HepG2 (cell line): ENCODE results near the gene ZP2. TPM values are rescaled to one million over a fixed set of nuclear protein-coding genes. Genes with fewer than 3 reads are reported as not detected.

Source experiments
- IRF2 ChIP-seq: IDR thresholded peaks from 2 replicates; pipeline ENCODE4 v1.6.1; 2018; ENCODE audit warnings: missing genetic modification reagents, missing compliant biosample characterization
- KMT2A ChIP-seq: sonication (generic); formaldehyde crosslinking; IDR thresholded peaks from 2 replicates; pipeline ENCODE4 v1.4.0; 2020; ENCODE audit warnings: missing genetic modification reagents
- LCORL ChIP-seq, 2 experiments: fragments of 450-650 bp in 1 of 2; sonication (generic) in 1 of 2; formaldehyde crosslinking in 1 of 2; IDR thresholded peaks; 2 replicates each; pipeline versions ENCODE4 v1.5.0 to v1.6.1; 2017 to 2020; ENCODE audit warnings: antibody characterized with exemption in 1 of 2, missing genetic modification reagents in 1 of 2
- MAF1 ChIP-seq: sonication (generic); formaldehyde crosslinking; IDR thresholded peaks from 2 replicates; pipeline ENCODE4 v1.5.0; 2020; ENCODE audit warnings: missing genetic modification reagents, borderline replicate concordance
- MEIS1 ChIP-seq: sonication (generic); formaldehyde crosslinking; IDR thresholded peaks from 2 replicates; pipeline ENCODE4 v1.9.0; 2021; ENCODE audit warnings: mild to moderate bottlenecking, missing genetic modification reagents, moderate library complexity, borderline replicate concordance
- NFKB2 ChIP-seq: sonication (generic); formaldehyde crosslinking; IDR thresholded peaks from 2 replicates; pipeline ENCODE4 v1.4.0; 2020; ENCODE audit warnings: missing genetic modification reagents, borderline replicate concordance
- RBFOX2 ChIP-seq: fragments of 200-400 bp; formaldehyde crosslinking; IDR thresholded peaks from 2 replicates; pipeline ENCODE4 v1.6.1; 2017; ENCODE audit warnings: low read depth, mild to moderate bottlenecking, low read length
- SMAD9 ChIP-seq: sonication (generic); formaldehyde crosslinking; IDR thresholded peaks from 2 replicates; pipeline ENCODE4 v1.5.1; 2020; ENCODE audit warnings: mild to moderate bottlenecking, missing genetic modification reagents
- TBP ChIP-seq: sonication (generic); formaldehyde crosslinking; IDR thresholded peaks from 2 replicates; pipeline ENCODE4 v1.5.0; 2020; ENCODE audit warnings: missing genetic modification reagents
- ZBTB8A ChIP-seq: sonication (generic); formaldehyde crosslinking; IDR thresholded peaks from 2 replicates; pipeline ENCODE4 v1.4.0; 2020; ENCODE audit warnings: mild to moderate bottlenecking, low read depth, missing genetic modification reagents, borderline replicate concordance
- ZFP41 ChIP-seq: sonication (generic); formaldehyde crosslinking; IDR thresholded peaks from 2 replicates; pipeline ENCODE4 v1.4.0; 2020; ENCODE audit warnings: mild to moderate bottlenecking, missing genetic modification reagents, borderline replicate concordance
- ZNF263 ChIP-seq: sonication (generic); formaldehyde crosslinking; IDR thresholded peaks from 2 replicates; pipeline ENCODE4 v1.4.0; 2020; ENCODE audit warnings: missing genetic modification reagents
- ZNF44 ChIP-seq: sonication (generic); formaldehyde crosslinking; IDR thresholded peaks from 2 replicates; pipeline ENCODE4 v1.5.1; 2020; ENCODE audit warnings: mild to moderate bottlenecking, missing genetic modification reagents
- ZNF563 ChIP-seq: sonication (generic); formaldehyde crosslinking; IDR thresholded peaks from 2 replicates; pipeline ENCODE4 v1.8.0; 2022; ENCODE audit warnings: mild to moderate bottlenecking, moderate library complexity, missing genetic modification reagents
- ZNF572 ChIP-seq: sonication (generic); formaldehyde crosslinking; IDR thresholded peaks from 2 replicates; pipeline ENCODE4 v1.5.1; 2020; ENCODE audit warnings: mild to moderate bottlenecking, missing genetic modification reagents
- ZNF598 ChIP-seq: sonication (generic); formaldehyde crosslinking; IDR thresholded peaks from 2 replicates; pipeline ENCODE4 v1.5.1; 2020; ENCODE audit warnings: mild to moderate bottlenecking, missing genetic modification reagents, borderline replicate concordance
- ZNF703 ChIP-seq: sonication (generic); formaldehyde crosslinking; IDR thresholded peaks from 2 replicates; pipeline ENCODE4 v1.5.1; 2020; ENCODE audit warnings: missing genetic modification reagents, mild to moderate bottlenecking, moderate library complexity, borderline replicate concordance
- polyA plus RNA-seq, 8 experiments: library from polyadenylated mRNA; depleted of rRNA in 3 of 8; stranded (reverse) in 7 of 8; unstranded in 1 of 8; fragments of >200 nt; fragmentation: Illumina TruSeq in 4 of 8; extraction: Trizol in 4 of 8; gene quantifications; 2 replicates each; pipeline versions ENCODE4 v1.2.1 to v1.2.3, GENCODE V29; 2011 to 2016; ENCODE audit warnings: low read depth in 4 of 8, missing spikeins in 1 of 8, mixed read lengths in 1 of 8; ENCODE audit not compliant: insufficient read depth in 1 of 8
- total RNA-seq, 5 experiments: library from RNA; depleted of rRNA; stranded (reverse); fragments of >200 nt; fragmentation: Illumina TruSeq; extraction: Trizol; gene quantifications; 2 replicates each; pipeline ENCODE4 v1.2.3, GENCODE V29; 2016; ENCODE audit warnings: low read depth in 1 of 5
- TF ChIP-seq, protein P1 (sequence below): sonication (generic); formaldehyde crosslinking; IDR thresholded peaks from 2 replicates; pipeline ENCODE4 v1.4.0; 2020; ENCODE audit warnings: missing genetic modification reagents
- TF ChIP-seq, protein P2 (sequence below): sonication (generic); formaldehyde crosslinking; IDR thresholded peaks from 2 replicates; pipeline ENCODE4 v1.5.1; 2020; ENCODE audit warnings: mild to moderate bottlenecking, missing genetic modification reagents, moderate library complexity
- TF ChIP-seq, protein P3 (sequence below): sonication (generic); formaldehyde crosslinking; IDR thresholded peaks from 2 replicates; pipeline ENCODE4 v1.8.1; 2023; ENCODE audit warnings: mild to moderate bottlenecking, missing genetic modification reagents, borderline replicate concordance
- TF ChIP-seq, protein P4 (sequence below): sonication (generic); formaldehyde crosslinking; IDR thresholded peaks from 2 replicates; pipeline ENCODE4 v1.4.0; 2020; ENCODE audit warnings: missing genetic modification reagents
- TF ChIP-seq, protein P5 (sequence below): IDR thresholded peaks from 2 replicates; pipeline ENCODE4 v1.6.1; 2016; ENCODE audit warnings: missing biosample characterization, missing genetic modification reagents, low read depth

Gene ZP2
- total and polyA plus RNA-seq, 2 of the 13 experiments (the other 11 are each of a cell fraction or from before 2014, with no cell fraction given): not detected

DNA sequence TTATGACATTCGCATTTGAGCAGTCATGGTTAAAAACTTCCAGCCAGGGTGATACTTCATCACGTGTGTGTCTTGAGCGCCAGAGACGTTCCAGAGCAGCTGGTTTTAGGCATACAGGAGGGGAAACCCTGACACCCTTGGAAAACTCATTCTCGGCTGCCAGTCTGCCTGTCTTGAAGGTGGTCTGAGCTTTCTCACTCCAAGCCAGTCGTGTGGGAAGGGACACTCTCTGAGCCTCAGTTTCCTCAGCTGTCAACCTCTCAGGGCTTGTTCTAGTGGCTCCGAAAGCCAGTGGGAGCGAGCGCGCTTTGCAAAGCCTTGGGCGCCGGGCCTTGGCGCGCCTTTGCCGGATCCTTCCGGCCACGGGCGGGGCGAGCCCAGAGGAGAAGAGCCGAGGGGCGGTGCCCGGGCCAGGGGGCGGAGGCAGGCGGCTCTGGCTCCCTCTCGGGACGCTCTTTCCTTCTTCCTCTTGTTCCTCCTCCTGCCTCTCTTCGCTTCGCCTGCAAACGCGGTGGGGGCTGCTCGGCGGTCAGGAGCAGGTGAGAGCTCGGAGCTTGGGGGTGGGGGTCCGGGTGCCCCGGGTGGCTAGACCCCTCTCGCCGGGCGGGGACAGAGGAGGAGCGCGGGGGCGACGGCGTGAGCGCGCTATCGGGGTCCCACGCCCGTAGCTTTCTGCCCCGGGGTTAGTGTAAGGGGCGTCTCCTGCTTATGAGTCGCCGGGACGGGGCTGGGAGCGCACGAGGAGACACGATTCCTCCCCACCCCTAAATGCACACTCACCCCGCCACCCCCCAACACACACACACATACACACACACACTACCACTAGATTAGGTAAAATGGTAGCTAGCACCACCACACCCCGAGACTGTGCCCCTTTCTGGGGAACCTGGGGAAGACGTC, 52.9 kb downstream of the ZP2 start, which contains the start of gene LDAF1 (continued):
- TF ChIP-seq ZNF572 (CRISPR knock-in tag) (0 out of 2 replicates have a peak, but pooled peaks have one; percentile 87), MEIS1 (CRISPR knock-in tag) (peak; percentile 81; the same call in 1 of the 2 replicates), IRF2 (CRISPR knock-in tag) (0 out of 2 replicates have a peak, but pooled peaks have one; percentile 42), SMAD9 (CRISPR knock-in tag) (no peak; the same call in 1 of the 2 replicates), KMT2A (CRISPR knock-in tag) (no peak), ZNF703 (CRISPR knock-in tag) (peak; percentile 78; the same call in 1 of the 2 replicates), ZFP41 (CRISPR knock-in tag) (no peak), MAF1 (CRISPR knock-in tag) (no peak), TBP (CRISPR knock-in tag) (no peak), ZNF563 (CRISPR knock-in tag) (peak; percentile 60), RBFOX2 (0 out of 2 replicates have a peak, but pooled peaks have one; percentile 37), NFKB2 (CRISPR knock-in tag) (peak; percentile 42; the same call in 1 of the 2 replicates), ZNF263 (0 out of 2 replicates have a peak, but pooled peaks have one; percentile 29), ZBTB8A (CRISPR knock-in tag) (no peak), ZNF44 (CRISPR knock-in tag) (0 out of 2 replicates have a peak, but pooled peaks have one; percentile 45), LCORL (IDR thresholded peaks at IDR 0.05) (no peak), LCORL (CRISPR knock-in tag; IDR thresholded peaks at IDR 0.05) (no peak), ZNF598 (CRISPR knock-in tag) (peak; percentile 96)
- TF ChIP-seq, protein P1, sequence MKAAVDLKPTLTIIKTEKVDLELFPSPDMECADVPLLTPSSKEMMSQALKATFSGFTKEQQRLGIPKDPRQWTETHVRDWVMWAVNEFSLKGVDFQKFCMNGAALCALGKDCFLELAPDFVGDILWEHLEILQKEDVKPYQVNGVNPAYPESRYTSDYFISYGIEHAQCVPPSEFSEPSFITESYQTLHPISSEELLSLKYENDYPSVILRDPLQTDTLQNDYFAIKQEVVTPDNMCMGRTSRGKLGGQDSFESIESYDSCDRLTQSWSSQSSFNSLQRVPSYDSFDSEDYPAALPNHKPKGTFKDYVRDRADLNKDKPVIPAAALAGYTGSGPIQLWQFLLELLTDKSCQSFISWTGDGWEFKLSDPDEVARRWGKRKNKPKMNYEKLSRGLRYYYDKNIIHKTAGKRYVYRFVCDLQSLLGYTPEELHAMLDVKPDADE (CRISPR knock-in tag): no peak
- TF ChIP-seq, protein P2, sequence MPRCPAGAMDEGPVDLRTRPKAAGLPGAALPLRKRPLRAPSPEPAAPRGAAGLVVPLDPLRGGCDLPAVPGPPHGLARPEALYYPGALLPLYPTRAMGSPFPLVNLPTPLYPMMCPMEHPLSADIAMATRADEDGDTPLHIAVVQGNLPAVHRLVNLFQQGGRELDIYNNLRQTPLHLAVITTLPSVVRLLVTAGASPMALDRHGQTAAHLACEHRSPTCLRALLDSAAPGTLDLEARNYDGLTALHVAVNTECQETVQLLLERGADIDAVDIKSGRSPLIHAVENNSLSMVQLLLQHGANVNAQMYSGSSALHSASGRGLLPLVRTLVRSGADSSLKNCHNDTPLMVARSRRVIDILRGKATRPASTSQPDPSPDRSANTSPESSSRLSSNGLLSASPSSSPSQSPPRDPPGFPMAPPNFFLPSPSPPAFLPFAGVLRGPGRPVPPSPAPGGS (CRISPR knock-in tag): peak; percentile 65; the same call in 1 of the 2 replicates
- TF ChIP-seq, protein P3, sequence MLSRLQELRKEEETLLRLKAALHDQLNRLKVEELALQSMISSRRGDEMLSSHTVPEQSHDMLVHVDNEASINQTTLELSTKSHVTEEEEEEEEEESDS: no peak
- TF ChIP-seq, protein P4, sequence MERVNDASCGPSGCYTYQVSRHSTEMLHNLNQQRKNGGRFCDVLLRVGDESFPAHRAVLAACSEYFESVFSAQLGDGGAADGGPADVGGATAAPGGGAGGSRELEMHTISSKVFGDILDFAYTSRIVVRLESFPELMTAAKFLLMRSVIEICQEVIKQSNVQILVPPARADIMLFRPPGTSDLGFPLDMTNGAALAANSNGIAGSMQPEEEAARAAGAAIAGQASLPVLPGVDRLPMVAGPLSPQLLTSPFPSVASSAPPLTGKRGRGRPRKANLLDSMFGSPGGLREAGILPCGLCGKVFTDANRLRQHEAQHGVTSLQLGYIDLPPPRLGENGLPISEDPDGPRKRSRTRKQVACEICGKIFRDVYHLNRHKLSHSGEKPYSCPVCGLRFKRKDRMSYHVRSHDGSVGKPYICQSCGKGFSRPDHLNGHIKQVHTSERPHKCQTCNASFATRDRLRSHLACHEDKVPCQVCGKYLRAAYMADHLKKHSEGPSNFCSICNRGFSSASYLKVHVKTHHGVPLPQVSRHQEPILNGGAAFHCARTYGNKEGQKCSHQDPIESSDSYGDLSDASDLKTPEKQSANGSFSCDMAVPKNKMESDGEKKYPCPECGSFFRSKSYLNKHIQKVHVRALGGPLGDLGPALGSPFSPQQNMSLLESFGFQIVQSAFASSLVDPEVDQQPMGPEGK: peak; percentile 65
- TF ChIP-seq, protein P5, sequence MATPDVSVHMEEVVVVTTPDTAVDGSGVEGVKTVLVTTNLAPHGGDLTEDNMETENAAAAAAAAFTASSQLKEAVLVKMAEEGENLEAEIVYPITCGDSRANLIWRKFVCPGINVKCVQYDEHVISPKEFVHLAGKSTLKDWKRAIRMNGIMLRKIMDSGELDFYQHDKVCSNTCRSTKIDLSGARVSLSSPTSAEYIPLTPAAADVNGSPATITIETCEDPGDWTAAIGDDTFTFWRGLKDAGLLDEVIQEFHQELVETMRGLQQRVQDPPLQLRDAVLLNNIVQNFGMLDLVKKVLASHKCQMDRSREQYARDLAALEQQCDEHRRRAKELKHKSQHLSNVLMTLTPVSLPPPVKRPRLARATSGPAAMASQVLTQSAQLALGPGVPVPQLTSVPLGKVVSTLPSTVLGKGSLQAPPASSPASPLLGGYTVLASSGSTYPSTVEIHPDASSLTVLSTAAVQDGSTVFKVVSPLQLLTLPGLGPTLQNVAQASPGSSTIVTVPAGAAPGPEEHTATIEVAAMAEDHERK (CRISPR knock-in tag): no peak
